GM19193 (cell line): ENCODE results near the gene CEP89.

Experiments used
- POLR2A ChIP-seq: IDR thresholded peaks from 4 replicates; pipeline ENCODE4 v1.6.1; 2011; ENCODE audit not compliant: insufficient read depth, insufficient read length; ENCODE audit errors: extremely low read depth

CEP89 gene

DNA sequence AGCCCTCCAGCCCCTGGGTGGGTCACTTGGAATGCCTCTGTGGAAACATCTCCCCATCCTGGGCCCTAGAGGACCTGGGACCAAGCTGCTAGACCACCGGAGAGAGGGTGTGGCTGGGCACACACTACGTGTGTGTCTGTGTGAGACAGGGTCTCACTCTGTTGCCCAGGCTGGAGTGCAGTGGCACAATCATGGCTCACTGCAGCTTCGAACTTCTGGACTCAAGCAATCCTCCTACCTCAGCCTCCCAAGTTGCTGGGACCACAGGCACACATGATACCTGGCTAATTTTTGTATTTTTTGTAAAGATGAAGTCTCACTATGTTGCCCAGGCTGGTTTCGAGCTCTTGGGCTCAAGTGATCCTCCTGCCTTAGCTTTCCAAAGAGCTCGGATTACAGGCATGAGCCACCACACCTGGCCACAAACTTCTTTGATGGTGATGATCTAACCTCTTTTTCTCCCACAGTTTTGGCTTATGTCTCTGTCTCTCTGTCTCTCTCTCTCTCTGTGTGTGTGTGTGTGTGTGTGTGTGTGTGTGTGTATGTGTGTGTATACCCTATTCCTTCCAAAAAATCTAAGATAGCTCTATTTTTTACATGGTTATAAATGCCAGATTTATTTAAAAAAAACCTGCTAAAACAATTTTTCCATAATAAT, 70.1 kb downstream of the CEP89 start:
- TF ChIP-seq POLR2A = no peak

DNA sequence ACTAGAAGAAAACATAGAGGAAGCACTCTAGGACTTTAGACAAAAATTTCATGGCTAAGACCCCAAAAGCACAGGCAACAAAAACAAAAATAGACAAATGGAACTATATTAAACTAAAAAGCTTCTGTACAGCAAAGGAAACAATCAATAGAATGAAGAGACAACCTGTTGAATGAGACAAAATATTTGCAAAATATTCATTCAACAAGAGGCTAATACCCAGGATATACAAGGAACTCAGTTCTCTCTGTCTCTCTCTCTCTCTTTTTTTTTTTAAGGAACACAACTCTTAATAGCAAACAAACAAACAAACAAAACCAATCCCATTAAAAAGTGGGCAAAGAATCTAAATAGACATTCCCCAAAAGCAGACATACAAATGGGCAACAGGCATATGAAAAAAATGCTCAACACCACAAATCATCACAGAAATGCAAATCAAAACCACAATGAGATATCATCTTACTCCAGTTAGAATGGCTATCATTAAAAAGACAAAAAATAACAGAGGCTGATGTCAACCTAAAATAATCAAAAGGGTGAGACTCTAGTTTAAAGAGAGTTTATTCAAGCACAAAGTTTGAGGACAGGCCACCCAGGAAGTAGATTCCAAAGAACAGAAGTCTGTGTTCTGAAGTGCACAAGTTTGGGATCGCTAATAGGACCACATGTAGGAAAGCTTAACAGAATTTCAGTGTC, 75.1 kb downstream of the CEP89 start:
- no peak for TF ChIP-seq POLR2A

DNA sequence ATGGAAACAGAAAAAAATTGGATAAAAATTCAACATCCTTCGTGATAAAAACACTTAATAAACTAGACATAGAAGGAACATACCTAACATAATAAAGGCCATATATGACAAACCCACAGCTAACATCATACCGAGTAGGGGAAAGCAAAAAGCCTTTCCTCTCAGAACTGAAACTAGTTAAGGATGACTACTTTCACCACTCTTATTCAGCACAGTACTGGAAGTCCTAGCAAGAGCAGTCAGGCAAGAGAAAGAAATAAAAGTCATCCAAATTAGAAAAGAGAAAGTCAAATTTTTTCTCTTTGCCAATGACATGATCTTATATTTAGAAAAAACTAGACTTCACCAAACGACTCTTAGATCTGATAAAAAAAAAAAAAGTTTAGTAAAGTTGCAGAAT, 76.4 kb downstream of the CEP89 start:
- TF ChIP-seq POLR2A = no peak

DNA sequence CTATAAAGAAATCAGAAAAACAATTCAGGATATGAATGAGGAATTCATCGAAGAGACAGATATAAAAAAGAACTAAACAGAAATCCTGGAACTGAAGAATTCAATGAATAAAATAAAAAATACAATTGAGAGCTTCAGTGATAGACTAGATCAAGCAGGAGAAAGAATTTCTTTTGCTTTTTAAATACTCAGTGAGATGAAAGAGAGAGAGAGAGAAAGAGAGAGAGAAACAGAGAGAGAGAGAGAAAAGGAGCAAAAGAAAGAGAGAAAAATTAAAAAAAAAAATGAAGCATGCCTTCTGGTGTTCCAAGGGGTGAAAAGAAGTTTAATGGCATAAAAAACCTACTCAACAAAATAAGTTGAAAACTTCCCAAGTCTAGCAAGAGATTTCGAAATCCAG, 80.1 kb downstream of the CEP89 start:
- no peak for TF ChIP-seq POLR2A

DNA sequence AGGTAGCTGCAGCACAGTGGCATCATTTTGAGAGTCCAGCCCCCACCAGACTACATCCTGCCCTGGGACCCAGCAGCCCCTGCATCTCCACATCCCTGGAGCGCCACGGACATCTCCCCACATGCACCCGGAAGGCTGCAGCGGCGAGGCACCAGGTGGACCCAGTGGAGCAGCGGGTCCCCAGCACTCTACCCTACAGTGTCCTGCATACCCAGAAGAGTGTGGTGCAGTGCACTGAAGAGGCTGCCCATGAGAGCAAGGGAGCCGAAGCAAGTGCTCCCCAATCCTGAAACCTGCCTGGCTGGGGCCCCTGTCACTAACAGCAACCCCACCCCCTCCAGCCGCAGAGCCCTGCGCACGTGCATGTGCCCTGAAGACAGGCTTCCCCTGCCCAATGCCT, 80.9 kb downstream of the CEP89 start:
- no peak for TF ChIP-seq POLR2A

DNA sequence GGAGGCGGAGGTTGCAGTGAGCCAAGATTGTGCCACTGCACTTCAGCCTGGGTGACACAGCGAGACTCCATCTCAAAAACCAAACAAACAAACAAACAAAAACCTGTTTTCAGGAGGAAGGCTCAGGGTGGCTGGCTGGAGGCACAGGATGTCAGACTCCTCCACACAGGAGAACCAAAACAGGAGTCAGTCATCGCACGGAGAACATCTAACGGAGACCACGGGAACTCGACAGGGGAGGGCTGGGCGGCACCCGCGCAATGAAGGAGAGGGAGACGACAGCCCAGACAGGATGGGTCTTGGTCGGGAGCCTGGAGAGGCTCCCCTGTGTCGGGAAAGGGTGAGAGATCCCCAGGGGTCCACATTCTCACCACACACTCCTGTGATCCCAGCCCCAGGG, 81.4 kb downstream of the CEP89 start:
- TF ChIP-seq POLR2A = no peak

DNA sequence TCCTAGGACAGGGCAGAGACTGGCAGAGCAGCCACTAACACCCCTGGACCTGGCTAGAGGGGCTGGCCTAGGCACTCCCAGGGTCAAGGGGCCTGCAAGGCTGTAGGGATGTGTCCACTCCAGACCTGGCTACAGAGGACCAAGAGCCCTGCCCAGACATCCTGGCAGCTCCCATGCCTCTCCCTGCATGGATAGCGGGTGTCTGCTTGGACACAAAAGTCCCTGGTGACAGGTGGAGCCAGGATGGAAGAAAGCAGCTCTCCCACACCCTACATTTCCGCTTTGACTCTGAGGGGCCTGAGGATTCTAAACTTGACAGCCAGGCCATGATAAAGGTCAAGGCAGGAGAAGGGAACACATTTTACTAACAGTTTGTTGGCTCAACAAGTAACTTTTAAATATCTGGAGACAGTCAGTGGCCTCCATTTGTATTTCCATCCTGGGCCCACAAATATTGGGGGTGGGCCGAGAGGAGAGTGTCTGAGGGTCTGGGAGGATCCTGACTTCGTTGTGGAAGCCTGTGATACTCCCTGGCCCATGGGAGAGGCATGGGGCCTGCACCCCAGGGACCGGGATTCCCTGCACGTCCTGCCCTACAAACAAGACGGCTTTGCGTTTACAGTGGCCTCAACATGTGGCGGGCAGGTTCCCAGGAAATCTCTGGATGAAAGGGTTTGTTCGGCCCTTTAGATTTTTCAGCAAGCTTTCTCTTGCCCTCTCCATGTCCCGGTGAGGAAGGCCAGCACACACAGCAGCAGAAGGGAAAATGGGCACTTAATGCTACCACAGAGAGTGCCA, 82.4 kb downstream of the CEP89 start:
- no peak for TF ChIP-seq POLR2A

DNA sequence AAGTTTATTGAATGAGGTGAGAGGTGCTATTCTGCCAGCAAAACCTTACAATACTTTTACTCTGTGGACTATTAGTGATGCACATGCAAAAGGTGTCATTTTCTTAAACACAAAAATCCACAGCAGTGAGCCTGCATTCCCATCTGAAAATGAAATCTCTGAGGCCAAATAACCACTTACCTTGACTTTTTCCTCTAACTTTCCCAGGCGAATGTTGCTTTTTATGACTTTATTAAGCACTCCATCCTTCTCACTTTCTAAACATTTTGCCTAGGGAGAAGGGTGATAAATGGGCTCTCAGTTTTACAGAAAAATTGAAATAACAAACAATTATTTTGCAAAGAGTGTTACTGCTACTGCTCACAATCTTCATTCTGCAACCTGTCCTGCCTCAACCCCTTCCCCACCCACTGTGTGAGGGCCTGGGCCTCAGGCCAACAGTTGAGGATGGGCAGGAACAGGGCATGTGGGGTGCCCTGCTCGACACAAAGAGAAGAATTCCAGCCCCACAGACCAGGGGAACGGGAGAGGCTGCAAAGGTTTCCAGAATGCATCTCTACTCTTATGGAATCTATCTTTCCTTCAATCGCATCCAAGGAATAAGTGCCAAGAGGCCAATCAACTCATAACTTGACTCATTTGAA, 84.1 kb downstream of the CEP89 start:
- TF ChIP-seq POLR2A = no peak

DNA sequence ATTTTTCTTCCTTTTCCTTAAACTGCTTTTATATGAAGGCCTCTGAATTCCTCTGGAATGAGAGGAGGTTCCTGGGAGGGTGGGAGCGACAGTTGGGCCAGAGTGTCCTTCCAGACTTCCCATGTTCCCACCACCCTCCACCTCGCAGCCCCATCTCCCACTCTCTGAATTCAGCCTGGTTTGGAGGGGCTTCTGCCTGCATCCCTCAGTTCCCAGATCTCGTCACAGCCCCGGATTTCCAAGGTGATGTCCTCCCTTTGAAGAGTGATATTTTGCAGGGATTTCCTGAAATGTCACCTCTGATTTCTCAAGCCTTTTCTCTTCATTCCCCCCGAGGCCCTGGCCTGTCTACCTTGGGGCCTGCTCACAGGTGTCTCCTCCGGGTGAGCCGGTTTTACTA, 85.5 kb downstream of the CEP89 start:
- no peak for TF ChIP-seq POLR2A

DNA sequence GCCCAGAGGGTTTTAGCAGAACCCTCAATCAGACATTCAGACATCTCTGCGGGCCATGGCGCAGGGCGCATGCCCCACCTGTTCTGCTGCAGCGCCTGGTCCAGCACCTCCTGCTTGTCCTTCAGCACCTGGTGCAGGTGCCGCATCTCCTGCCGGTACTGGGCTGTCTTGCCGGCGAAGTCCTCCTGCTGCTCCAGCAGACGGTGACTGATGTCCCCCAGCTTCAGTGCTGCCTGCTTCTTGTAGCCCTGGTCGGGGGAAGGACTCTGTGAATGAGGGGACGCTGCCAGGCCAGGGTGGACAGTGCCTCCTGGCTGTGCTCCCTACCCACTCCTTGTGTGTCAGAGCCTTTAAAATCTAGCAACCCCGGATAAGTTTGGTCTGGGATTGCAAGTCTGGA, 90.0 kb downstream of the CEP89 start:
- no peak for TF ChIP-seq POLR2A

DNA sequence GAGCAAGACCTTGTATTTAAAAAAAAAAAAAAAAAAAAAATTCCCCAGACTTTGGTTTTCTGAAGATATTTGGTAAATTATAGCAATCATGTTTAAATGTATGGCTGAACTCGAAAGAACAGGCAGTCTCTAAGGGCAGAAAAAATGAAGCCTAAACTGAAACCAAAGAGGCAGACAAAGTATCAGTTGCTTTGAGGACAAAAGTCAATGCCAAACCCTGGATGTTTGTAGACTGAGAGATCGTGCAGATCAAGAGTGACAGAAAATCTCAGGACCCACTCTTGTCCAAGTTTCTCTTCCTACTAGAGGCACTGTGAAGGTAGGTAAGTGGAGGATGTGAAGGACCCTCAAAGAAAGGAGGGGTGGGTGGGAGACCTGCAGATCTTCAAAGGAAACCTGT, 91.1 kb downstream of the CEP89 start:
- TF ChIP-seq POLR2A = no peak

DNA sequence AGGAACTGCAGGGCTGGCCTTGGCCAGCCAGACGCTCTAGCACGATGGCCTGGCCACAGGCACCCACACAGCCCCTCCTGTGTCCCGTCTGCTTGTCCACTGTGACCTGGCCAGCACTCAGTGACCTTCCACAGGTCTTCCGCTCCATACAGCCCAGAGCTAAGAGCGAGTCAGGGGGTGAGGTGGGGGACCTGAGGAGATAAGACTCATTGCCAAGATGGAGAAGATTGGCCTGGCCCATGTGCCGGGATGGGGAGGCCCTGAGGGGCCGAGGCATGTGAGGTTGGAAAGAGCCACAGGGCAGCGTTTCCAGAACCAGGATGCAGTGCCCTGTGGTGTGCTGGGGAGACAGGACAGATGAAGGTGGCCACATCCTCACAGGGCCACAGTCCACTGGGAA, 92.0 kb downstream of the CEP89 start:
- no peak for TF ChIP-seq POLR2A

DNA sequence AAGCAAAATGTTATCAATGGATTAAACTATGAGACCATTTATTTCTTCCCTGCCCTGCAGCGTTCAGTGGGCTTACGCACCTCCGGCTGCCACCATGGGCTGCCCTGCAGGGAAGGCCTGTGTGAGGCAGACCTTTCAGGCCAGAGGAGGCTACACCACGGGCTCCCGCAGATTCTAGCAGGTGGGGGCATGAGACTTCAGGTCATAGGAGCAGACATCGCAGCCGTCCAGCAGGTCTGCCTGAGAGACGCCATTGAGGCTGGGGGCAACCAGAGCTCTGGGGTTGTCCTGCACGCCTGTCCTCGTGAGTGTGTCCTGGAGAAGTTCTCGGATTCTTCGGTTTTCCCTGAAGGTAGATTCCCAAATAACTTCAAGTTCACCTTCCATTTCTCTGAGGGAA, 92.8 kb downstream of the CEP89 start:
- TF ChIP-seq POLR2A = no peak

DNA sequence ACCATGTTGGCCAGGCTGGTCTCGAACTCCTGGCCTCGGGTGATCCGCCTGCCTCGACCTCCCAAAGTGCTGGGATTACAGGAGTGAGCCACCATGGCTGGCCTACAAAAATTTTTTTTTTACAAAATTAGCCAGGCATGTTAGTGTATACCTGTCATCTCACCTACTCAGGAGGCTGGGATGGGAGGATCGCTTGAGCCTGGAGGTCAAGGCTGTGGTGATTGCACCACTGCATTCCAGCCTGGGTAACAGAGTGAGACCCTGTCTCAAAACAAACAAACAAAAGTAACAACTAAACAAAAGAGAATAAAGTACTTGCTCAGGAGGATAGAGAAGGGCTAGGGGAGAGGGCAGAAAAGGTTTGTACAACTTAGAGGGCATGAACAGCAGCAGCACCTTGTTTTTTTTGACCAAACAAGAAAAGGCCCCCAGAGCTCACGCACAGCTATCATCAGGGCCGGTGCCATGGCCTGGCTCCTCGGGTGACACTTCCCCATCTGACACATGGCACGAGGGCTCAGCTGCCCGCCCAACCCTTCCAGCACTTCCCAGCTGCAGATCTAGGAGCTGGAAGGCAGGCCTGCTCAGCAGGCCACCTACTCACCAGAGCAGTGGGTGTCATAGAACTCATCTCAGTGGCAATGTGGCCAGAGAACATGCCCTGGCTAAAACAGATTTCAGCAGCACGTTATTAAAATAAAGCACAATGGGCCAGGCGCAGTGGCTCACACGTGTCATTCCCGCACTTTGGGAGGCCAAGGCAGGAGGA, 93.6 kb downstream of the CEP89 start:
- TF ChIP-seq POLR2A = no peak
